HepG2 (cell line): Measurements from ENCODE around the gene NOL4L. TPM values are rescaled to one million over a fixed set of nuclear protein-coding genes. Genes with fewer than 3 reads are reported as not detected.
A peak's percentile ranks its signal among the peaks of the same experiment; 100 is the strongest.

ENCODE experiments used
- DRAP1 ChIP-seq: IDR thresholded peaks from 2 replicates; pipeline ENCODE4 v1.6.1; 2016; ENCODE audit warnings: missing genetic modification reagents, missing compliant biosample characterization
- ELF1 ChIP-seq: sonication (generic); formaldehyde crosslinking; IDR thresholded peaks from 2 replicates; pipeline ENCODE4 v1.4.0; 2020; ENCODE audit warnings: missing genetic modification reagents
- ERF ChIP-seq: IDR thresholded peaks from 2 replicates; pipeline ENCODE4 v1.6.1; 2018; ENCODE audit warnings: missing biosample characterization, missing genetic modification reagents
- MYPOP ChIP-seq: sonication (generic); formaldehyde crosslinking; IDR thresholded peaks from 2 replicates; pipeline ENCODE4 v1.8.1; 2023; ENCODE audit warnings: mild to moderate bottlenecking, moderate library complexity, missing genetic modification reagents
- SATB2 ChIP-seq: sonication (generic); formaldehyde crosslinking; IDR thresholded peaks from 2 replicates; pipeline ENCODE4 v1.5.0; 2020; ENCODE audit warnings: missing genetic modification reagents
- TARDBP ChIP-seq: sonication (generic); formaldehyde crosslinking; IDR thresholded peaks from 2 replicates; pipeline ENCODE4 v1.8.0; 2022; ENCODE audit warnings: mild to moderate bottlenecking, missing genetic modification reagents
- TBX3 ChIP-seq: fragments of 450-650 bp; IDR thresholded peaks from 2 replicates; pipeline ENCODE4 v1.6.1; 2017; ENCODE audit warnings: antibody characterized with exemption, mild to moderate bottlenecking, inconsistent platforms, borderline replicate concordance
- ZNF274 ChIP-seq: sonication (generic); formaldehyde crosslinking; IDR thresholded peaks from 2 replicates; pipeline ENCODE4 v1.5.1; 2020; ENCODE audit warnings: mild to moderate bottlenecking, missing genetic modification reagents
- ZNF501 ChIP-seq: sonication (generic); formaldehyde crosslinking; IDR thresholded peaks from 2 replicates; pipeline ENCODE4 v1.5.1; 2020; ENCODE audit warnings: mild to moderate bottlenecking, moderate library complexity, missing genetic modification reagents
- ZNF710 ChIP-seq: sonication (generic); formaldehyde crosslinking; IDR thresholded peaks from 2 replicates; pipeline ENCODE4 v1.5.0; 2020; ENCODE audit warnings: mild to moderate bottlenecking, missing genetic modification reagents, borderline replicate concordance
- polyA plus RNA-seq, 8 experiments: library from polyadenylated mRNA; depleted of rRNA in 3 of 8; stranded (reverse) in 7 of 8; unstranded in 1 of 8; fragments of >200 nt; fragmentation: Illumina TruSeq in 4 of 8; extraction: Trizol in 4 of 8; gene quantifications; 2 replicates each; pipeline versions ENCODE4 v1.2.1 to v1.2.3, GENCODE V29; 2011 to 2016; ENCODE audit warnings: low read depth in 4 of 8, missing spikeins in 1 of 8, mixed read lengths in 1 of 8; ENCODE audit not compliant: insufficient read depth in 1 of 8
- total RNA-seq, 5 experiments: library from RNA; depleted of rRNA; stranded (reverse); fragments of >200 nt; fragmentation: Illumina TruSeq; extraction: Trizol; gene quantifications; 2 replicates each; pipeline ENCODE4 v1.2.3, GENCODE V29; 2016; ENCODE audit warnings: low read depth in 1 of 5

Gene NOL4L
- total and polyA plus RNA-seq, 2 of the 13 experiments (the other 11 are each of a cell fraction or from before 2014, with no cell fraction given): 16.6 to 35.4 TPM

GRCh38 chr20:32542259-32542615 lies 42.9 kb downstream of the NOL4L start (continued):
- TF ChIP-seq TBX3: no peak
- no peak for TF ChIP-seq SATB2 (CRISPR knock-in tag)
- no peak for TF ChIP-seq ZNF274 (CRISPR knock-in tag)
- TF ChIP-seq MYPOP (CRISPR knock-in tag): no peak
- 0 out of 2 replicates have a peak, but pooled peaks have one; percentile 48 for TF ChIP-seq ZNF710 (CRISPR knock-in tag)
- peak; percentile 51; the same call in 1 of the 2 replicates for TF ChIP-seq TARDBP
- TF ChIP-seq DRAP1 (CRISPR knock-in tag): no peak
- no peak for TF ChIP-seq ZNF501 (CRISPR knock-in tag)
- TF ChIP-seq ERF (CRISPR knock-in tag): peak; percentile 31; the same call in 1 of the 2 replicates
- TF ChIP-seq ELF1 (CRISPR knock-in tag): 0 out of 2 replicates have a peak, but pooled peaks have one; percentile 11
